Smooth muscle cell of the coronary artery (primary cell): ENCODE measurements around the gene STK32B. TPM values are rescaled to one million over a fixed set of nuclear protein-coding genes. Genes with fewer than 3 reads are reported as not detected.

Experiments
- total RNA-seq: library from RNA; depleted of rRNA; stranded (reverse); fragments of >200 nt; gene quantifications from 2 replicates; pipeline ENCODE4 v1.2.3, GENCODE V29; 2014; ENCODE audit warnings: low replicate concordance

The STK32B gene
- 0.30 and 1.6 TPM in 2 replicates for total RNA-seq

DNA sequence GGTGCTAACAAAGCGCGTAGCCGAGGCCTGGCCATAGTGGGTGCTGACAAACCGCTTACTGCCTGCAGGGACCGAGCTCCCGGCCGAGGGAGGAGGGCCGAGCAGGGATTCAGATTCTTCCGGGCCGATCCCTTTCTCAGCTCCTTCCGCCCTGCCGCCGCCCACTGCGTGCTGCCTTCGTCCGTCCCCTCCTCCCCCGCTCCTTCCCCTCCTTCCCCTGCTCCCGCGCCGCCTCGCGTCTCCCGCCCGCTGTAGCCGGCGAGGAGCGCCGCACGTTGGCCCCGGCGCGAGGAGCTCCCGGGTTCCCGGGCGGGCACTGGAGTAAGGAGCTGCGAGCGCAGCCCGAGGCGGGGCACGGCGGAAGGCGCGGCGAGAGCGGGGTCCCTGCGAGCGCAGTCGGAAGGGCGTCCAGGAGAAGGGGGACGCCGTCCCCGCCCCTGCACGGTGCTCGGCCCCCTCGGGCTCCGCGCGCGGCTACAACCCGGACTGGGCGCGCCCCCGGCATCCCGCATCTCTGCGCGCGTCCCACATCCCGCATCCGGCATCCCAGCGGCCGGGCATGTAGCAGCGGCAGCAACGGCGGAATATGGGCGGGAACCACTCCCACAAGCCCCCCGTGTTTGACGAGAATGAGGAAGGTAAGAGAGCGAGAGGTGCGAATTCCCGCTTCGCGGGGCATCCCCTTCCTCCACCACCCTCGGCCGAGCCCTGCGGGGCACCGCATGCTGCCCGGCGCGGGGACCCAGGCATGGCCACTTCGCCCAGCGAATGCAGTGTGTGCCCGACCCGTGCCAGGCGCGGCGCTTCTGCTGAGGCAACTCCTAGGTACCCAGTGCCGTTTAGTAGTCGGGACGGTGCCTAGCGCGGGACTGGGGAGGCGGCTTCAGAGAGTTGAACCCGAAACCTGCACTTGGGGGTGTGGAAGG, at the start of gene STK32B:
STK32B (plus strand) TSS at position 203 of the 926 bp plus-strand sequence.

DNA sequence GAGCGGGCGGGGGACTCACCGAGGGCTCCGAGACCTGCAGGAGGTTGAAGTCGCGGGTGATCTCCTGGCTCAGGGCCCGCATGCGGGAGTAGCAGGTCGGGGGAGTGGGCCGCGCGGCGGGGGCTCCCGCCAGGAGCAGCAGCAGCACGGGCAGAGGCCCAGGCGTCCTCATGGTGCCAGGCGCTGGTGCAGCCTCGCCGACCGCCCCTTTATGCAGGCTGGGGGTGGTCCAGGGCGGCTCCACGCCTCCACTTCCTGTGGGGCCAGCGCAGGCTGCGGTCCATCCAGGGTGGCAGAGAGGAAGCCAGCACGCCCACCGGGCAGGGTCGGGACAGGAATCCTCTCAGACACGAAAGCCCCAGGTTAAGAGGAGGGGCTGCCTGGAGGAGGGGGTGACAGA, 32.0 kb upstream of the STK32B start, which contains the start of gene CYTL1:
CYTL1 (minus strand) TSS at position 185 of the 400 bp plus-strand sequence; CDS start at position 172, 13 bp downstream.

Other genes starting within 250 kb of the STK32B start
- gene MSX1, start 191.8 kb upstream of the STK32B start, total RNA-seq: 1.9 and 3.1 TPM in 2 replicates
- gene CYTL1, start 32.0 kb upstream of the STK32B start, total RNA-seq: 0.15 and 2.5 TPM in 2 replicates